ENCODE measurements around the gene MMP23B. TPM values are rescaled to one million over a fixed set of nuclear protein-coding genes. Genes with fewer than 3 reads are reported as not detected.
A peak's percentile ranks its signal among the peaks of the same experiment; 100 is the strongest.
"Not testable (repeated sequence)": the region's sequence is repeated elsewhere in the genome, so short reads cannot be mapped to it uniquely, and the experiment has no call there.

MMP23B gene
- polyA plus RNA-seq, 3 donors, result 15.0 to 36.3 (median 35.3) TPM

- DNase-seq (ENCODE audit: extremely low read depth in 1 of 11, low read depth in 9 of 11, low spot score in 4 of 11), result not testable (repeated sequence)
Observed at GRCh38 chr1:1639368-1639767, 7.4 kb downstream of the MMP23B start.

DNA sequence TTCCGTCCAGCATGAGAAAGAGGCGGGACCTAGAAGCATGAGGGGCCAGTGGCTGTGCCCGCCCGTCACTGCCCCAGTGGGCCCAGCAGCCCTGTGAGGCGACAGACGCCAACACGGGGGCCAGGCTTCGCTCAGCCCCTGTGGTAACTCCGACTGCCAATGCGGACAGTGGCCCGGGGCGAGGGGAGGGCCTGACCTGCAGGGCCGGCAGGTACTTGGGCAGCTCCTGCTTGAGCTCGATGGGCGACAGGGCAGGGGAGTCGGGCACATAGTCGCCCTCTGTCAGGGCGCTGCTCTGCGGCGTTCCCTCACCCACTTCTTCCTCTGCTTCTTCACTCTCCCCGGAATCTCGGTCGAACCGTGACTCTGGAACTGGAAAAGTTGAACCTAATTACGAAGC, 8.1 kb downstream of the MMP23B start:
- not testable (repeated sequence) for DNase-seq (ENCODE audit: extremely low read depth in 1 of 11, low read depth in 9 of 11, low spot score in 4 of 11)

DNA sequence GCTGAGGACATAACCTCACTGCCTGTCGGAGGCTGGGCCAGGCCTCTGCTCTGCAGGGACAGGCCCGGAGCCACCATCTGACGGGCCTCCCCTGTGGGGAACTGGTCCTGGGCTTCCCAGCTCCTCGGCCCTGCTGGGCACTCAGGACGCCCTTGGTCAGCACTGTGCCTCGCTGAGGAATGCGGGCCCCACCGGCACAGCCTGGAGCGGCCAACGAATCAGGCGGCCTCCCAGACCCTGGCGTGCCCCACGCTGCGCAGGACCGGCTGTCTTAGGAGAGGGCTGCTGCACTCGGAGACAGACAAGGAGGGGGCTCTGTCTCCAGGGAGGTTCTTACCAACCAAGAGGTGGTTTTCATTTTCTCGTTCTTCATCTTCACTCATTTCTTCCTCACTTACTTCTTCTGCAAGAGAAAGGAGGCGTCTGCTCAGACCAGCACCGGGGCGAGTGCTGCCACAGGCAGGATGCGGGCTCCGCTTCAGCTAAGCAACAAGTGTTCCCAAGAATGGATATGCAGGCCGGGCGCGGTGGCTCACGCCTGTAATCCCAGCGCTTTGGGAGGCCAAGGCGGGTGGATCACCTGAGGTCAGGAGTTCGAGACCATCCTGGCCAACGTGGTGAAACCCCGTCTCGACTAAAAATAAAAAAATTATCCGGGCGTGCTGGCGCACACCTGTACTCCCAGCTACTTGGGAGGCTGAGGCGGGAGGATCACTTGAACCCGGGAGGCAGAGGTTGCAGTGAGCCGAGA, 8.9 kb downstream of the MMP23B start:
- not testable (repeated sequence) for DNase-seq (ENCODE audit: extremely low read depth in 1 of 11, low read depth in 9 of 11, low spot score in 4 of 11)

DNA sequence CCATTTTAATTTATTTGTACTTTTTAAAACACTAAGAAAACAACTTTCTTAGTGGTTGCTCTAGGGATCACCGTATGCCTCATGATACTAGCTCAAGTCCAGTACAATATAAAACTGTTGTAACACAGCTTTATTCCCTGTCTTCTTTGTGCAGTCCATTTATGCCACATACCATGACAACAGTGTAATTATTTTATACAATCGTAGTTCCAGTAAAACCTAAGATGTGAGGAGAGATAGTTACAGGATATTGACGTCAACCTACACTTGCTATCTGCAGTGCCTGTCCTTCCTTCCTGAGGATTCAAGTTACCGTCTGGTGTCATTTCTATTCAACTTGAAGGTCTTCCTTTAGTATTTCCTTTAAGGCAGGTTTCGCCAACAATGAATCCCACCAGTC, 14.4 kb downstream of the MMP23B start:
- DNase-seq (ENCODE audit: extremely low read depth in 1 of 11, low read depth in 9 of 11, low spot score in 4 of 11), result not testable (repeated sequence)

DNA sequence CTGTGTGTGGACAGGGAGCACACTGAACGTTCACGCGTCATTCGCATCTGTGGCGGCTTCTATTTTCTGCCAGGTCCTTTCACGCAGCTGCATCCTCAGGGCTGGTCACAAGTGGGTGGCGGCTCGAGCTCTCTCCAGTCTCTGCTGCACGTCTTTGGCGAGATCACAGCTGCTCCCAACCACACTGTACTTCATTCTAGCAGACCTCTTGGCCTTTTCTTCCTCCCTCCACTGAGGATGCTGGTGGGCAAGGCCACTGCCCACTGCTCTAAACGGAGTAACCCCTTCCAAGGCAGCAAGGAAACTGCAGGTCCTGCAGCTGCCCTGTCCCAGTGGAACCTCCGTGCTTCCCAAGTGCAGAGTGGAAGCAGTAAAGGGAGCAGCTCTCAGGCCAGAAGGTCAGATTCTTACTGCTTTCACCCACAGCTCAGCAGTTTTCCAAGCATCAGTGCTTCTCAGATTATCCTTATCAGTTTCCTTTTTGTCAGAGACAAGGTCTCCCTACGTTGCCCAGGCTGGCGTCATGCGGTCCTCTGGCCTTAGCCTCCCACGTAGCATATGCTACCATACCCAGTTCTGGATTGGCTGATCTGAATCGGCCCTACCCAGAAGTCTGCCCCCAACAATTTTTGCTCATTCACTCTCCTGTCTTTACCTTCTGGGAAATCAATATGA, 15.7 kb downstream of the MMP23B start:
- not testable (repeated sequence) for DNase-seq (ENCODE audit: extremely low read depth in 1 of 11, low read depth in 9 of 11, low spot score in 4 of 11)

DNA sequence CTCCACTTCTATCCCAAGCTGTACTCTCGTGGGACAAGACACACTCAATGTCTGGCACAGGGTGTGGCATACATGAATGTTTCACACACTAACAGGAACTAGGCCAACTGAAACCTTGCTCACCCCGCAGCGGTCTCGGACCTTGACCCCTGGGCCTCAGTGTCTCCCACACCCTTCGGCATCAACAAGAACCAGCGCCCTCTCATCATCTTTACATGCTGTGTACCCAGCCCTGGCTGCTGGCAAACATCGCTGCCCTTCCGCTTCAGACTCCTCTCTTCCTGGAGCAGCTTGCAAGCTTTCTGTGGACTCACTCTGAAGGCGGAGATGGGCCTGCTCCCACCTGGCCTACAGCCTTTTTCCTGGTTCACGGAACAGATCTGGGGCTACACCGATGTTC, 16.3 kb downstream of the MMP23B start:
- not testable (repeated sequence) for DNase-seq (ENCODE audit: extremely low read depth in 1 of 11, low read depth in 9 of 11, low spot score in 4 of 11)

DNA sequence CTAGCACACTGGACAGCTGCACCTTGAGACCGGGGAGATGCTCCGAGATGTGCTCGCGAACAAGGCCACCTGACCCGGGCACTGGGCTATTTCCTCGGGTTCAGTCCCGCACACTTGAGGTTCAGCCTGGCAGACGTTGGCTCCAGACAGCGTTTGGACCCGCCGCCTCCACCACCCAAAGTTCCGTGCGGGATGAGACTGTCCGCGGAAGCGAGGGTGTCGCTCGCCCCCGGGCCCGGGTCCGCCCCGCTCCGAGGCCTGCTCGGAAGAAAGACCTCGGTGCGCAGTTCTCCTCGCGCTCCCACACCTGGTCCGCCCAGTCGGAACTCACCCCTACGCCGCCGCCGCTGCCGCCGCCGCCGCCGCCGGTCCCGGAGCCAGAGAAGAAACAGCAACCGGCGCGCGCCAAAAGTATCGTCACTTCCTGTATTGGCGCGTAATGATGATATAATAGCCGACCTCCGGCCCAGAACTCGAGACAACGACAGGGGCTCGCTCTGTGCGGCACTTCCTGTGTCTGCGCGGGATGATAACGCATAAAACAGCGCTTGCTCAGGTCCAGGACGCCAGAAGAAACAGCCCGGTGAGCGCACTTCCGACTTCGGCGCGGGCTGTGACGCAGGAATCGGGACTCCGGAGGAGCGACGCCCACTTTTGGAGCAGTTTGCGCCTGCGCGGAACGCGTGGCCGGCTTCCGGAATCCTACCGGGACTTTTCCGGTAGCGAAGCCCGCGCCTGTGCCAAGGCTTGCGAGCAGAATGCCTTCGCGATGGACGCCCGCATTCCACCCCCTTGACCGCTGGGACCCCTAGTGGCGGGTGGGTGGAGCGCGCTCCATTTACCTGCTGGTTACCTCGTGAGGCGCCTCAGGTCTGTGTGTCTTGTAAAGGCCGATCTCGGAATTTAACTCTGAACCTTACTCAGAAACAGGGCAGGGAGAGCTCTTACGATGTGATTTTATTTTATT, 26.9 kb downstream of the MMP23B start, which contains the start of gene CDK11B:
CDK11B (minus strand) TSS at position 422 of the 967 bp plus-strand sequence. CDS start 1,519 bp downstream, outside the sequence.
- peak; percentile 83 to 97 (median 93) for DNase-seq (ENCODE audit: extremely low read depth in 1 of 11, low read depth in 9 of 11, low spot score in 4 of 11)

GRCh38 chr1:1662392-1662791, 30.4 kb downstream of the MMP23B start:
- not testable (repeated sequence) for DNase-seq (ENCODE audit: extremely low read depth in 1 of 11, low read depth in 9 of 11, low spot score in 4 of 11)

- DNase-seq (ENCODE audit: extremely low read depth in 1 of 11, low read depth in 9 of 11, low spot score in 4 of 11), result not testable (repeated sequence)
Observed at GRCh38 chr1:1662830-1663560, 31.0 kb downstream of the MMP23B start.

- not testable (repeated sequence) for DNase-seq (ENCODE audit: extremely low read depth in 1 of 11, low read depth in 9 of 11, low spot score in 4 of 11)
Observed at GRCh38 chr1:1664318-1664717, 32.3 kb downstream of the MMP23B start.

DNA sequence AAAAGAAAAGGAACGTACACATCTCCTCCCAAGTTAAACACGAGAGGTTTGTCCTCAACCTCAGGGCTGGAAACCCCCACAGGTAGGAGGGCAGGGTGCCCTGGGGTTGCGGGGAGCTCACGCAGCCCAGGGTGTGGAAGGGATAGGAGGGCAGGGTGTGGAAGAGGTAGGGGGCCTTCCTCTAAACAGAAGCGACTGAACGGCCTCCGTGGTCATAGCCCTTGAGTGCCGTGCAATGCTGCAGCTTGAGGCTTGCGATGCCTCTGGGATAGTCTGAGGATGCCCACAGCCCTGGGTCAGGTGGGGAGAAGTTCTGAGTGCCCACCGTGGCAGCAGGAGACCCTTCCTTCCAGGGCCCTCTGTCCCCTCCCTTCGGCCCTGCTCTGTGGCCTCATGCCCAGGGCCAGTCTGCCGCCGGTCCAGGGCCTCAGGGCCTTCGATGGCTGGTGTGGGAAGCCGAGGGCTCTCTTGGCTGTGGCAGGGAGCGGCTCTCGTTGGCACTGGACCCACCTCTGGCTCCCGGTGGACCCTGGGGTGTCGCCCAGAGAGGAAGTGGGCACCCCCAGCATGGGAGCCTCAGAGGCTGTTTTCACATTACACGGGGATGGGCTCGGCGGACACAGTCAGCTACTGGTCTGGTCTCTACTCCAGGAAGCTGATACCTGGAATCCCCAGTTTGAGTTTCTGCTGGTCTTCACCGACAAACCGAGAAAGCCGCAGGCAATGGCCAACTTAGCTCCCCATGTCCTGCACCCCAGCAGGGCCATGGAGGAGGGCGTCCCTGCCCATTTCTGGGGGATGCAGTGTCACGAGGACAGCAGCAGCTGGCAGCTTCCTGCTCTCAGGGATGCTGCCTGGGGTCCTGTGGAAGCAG, 33.2 kb downstream of the MMP23B start:
- DNase-seq (ENCODE audit: extremely low read depth in 1 of 11, low read depth in 9 of 11, low spot score in 4 of 11), result no peak

GRCh38 chr1:1665815-1666251, 33.9 kb downstream of the MMP23B start:
- DNase-seq (ENCODE audit: extremely low read depth in 1 of 11, low read depth in 9 of 11, low spot score in 4 of 11), result no peak

GRCh38 chr1:1666526-1666925, 34.6 kb downstream of the MMP23B start:
- no peak for DNase-seq (ENCODE audit: extremely low read depth in 1 of 11, low read depth in 9 of 11, low spot score in 4 of 11)

- no peak for DNase-seq (ENCODE audit: extremely low read depth in 1 of 11, low read depth in 9 of 11, low spot score in 4 of 11)
Observed at GRCh38 chr1:1669468-1670440, 37.8 kb downstream of the MMP23B start.

- DNase-seq (ENCODE audit: extremely low read depth in 1 of 11, low read depth in 9 of 11, low spot score in 4 of 11), result no peak
Observed at GRCh38 chr1:1670866-1671265, 38.9 kb downstream of the MMP23B start.

GRCh38 chr1:1671365-1672119, 39.6 kb downstream of the MMP23B start:
- no peak for DNase-seq (ENCODE audit: extremely low read depth in 1 of 11, low read depth in 9 of 11, low spot score in 4 of 11)
